SW 1271 (cell line): ENCODE measurements around the gene CPVL.

ENCODE experiments used
- DNase-seq, 2 experiments: peaks; one replicate each; lab custom pipeline; 2025; lab: John Stamatoyannopoulos, UW

CPVL gene

DNA sequence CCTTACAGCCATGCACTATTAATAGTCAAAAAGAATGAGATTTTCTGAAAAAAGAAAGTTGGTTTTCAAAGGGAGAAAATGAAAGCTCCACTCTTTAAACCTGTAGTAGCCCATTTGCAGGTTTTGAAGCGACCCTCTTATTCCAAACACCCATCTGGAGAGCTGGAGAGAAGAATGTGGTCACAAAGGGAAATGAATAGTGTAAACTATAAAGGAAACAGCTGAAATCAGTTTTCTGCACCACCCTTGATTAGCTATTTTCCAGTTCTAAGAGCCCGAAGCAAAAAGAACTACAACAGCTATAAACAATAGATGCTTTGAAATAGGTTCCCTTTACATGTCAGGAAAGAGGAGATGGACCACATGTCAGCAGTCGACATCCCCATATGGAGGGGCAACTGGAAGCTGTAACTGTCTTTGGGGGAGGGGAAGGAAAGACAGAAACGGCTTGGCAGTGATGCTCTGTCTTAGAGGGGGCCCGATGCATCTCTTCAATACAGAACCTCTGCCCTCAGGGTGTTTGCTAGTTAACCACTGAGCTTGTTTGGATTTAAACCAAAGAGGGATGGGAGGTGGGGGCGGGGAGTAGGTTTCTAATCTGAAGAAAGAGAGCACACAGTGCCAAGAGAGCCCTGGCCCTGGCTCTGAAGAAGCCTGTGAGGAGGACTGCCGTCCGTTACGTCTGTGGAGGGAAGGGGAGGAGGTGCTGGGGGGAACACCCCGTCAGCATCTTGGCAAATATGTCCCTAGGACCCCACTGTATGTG lies 55.3 kb downstream of the CPVL start:
- no peak for DNase-seq

DNA sequence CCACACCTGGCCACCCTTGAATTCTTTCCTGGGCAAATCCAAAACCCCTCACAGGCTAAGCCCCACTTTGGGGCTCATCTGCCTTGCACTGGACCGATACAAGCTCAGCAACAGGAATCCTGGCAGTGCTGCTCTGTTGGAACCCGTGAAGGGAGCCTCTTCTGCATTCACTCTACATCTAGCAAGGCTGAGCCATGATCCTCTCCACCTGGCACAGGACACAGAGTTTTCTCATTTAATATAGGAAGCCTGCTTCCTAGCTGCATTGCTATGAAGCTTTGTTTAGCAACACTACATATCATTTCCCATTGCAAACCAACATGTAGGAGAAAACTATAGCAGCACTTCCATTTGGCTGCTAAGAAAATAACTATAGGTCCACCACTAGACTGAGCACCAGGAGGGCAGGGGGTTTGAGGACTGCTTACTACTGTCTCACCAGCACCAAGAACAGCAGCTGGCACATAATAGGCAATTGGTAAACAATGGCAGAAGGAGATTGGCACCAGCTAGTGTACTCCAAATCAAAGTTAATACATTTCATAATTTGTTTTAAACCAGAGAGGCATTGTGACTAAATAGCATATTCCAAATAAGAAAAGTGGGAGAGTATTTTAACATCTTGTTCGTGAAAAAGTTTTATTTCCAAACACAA lies 56.1 kb downstream of the CPVL start:
- no peak for DNase-seq

DNA sequence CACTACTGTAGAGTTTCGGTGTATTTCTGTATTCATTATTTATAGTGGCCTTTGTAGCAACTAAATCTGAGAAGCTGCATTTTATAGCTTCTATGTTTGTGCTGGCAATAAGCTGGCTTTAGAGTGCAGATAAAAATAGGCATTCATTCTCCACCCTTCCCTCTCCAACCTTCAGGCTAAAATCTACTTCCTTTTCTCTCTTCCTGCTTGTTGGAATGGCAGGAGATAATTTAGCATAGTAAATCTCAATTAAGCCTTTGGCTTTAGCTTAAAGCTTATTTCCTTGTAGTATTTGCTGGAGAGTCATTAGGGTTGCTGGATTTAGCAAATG lies 58.5 kb downstream of the CPVL start:
- no peak for DNase-seq

DNA sequence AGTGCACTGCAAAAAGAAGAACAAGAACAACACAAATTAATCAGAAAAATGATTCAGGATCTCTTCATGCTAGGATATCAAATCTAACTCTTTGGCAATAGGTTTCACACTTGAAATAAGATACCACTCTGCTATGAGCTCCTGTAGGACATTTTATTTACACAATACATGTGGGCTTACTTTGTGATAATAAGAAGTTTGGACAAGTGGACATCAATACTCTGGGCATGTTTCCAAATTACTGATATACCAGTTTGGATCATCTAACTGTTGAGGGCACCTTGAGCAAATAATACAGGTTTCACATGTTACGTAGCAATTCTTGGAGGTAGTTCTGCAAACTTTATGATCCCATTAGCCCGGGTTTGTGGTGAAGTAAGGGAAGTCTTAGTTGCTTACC lies 59.8 kb downstream of the CPVL start:
- DNase-seq: no peak

DNA sequence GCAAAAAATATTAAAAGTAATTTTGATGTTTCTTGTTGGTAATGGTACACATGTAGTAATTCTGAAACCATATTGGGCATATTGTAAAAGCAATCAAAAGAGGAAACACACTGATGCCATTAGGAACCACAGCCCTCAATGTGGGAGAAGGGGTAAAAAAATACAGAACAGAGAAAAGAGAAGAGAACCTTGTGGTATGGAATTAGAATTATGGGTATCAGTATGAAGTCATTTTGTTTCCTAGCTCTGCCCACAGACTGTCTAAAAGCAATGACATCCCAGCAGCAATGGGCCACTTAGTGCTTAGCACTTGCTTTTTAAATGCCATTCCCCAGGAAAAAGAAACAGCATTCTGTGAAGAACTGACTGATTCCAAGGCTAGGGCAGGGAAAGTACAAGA lies 61.5 kb downstream of the CPVL start:
- DNase-seq: no peak

DNA sequence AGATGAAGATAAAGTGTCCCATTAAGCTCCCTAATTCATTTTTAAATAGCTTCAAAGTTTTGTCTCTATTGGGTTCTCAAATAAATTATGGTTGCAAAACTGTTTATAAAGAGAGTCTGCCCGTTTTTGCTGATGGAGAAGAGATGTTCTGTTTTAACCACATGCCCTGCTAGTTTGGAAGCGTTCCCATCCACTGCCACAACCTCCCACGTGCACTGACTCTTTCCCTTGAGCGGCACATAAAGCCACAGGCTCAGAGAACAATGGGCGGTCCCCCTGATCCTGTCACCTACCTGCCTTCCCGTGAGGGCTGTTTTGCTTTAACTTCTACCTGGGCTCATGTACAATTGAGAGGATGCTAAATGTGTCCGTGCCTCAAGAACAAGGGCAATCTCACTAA lies 65.5 kb downstream of the CPVL start:
- no peak for DNase-seq

DNA sequence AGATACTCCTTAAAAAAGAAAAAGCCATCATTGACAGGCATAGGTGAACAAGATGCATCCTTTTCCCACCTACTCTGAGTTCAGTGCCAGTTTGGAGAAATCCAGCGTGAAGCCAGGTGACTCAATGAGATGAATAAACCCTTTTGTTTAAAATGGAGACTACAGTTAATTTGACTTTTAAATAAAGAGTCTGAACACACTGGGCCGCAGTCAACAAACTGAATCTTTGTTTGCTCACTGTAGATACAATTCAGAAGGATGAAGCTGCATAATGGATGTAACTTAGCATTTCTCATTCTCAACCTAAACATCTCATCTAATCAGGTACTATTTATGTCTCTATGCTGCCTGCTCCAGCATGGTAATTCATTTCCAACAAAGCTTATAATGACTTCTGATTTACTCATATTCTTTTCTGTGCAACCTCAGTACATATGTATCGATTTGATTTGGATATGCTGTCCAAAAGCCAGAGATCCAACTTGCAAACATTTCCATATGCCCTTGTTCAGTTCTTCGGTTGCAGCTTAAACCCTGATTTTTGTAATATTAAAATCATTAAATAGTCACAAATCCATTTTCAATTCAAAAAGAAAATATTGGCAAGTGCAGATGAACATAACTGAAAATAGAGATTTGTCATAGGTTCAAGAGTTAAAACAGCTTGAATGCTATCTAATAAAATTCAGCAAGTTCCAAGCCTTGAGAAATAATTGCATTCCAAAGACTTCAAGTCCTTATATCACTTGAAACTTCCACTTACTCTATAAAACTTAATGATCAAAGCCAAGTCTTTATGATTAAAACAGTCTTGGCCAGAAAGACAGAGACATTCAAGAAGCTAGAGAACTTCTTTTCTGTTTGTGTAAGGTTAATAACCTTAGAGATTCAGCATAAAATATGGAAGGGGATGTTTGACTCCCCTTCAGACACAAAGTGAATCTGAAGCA lies 67.8 kb downstream of the CPVL start:
- no peak for DNase-seq

DNA sequence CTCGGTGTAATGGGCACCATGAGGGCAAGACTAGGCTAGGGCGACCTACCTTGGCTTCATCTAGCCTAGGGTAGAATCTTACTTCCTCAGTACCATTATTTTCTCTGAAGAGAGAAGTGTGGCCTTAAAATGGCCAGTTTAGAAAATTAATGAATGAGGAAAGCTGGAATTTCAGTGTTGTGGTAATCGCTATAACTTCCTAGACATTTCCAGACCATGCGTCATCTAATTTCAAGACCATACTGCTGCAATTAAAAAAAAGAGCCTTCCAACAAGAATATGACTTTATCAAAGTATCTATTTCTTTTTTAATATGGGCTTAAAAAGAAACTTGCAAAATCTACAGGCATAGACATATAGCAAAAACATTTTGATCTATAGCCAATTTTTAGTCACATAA lies 68.5 kb downstream of the CPVL start:
- DNase-seq: no peak

DNA sequence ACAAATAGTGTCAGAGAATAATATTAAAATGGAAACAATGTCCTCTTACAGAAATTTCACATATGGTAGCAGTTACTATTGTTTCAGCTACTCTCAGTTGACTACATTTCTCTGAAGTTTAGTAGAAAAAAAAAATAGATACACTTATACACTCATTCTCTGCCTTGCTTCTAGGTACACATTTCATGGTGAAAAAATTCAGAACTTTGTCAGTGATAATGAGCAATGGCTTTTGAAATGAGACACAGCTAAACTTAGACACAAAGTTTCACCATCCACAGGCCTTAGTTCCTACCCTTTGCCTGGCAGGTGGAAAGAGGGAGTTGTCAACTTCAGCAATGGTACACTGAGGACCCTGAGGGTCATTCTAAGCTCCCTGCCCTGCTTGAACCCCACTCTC lies 69.2 kb downstream of the CPVL start:
- DNase-seq: no peak

DNA sequence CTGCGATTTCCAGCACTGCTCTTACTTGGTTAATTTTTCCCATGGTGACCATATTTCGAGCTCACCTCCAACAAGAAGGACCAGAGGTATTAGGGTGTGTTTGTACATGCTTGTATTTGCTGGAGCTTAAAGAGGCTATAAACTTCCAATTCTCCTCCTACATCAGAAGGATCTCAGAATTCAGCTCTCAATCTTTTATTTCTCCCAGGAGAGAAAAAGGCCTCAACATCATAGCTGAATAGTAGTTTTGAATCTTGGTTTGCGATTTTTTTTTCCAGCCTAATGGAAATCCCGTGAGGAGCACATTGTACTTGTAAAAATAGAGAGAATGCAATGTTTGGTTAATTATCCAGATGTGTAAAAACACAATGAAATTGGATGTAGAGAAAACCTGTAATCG lies 69.7 kb downstream of the CPVL start:
- no peak for DNase-seq

DNA sequence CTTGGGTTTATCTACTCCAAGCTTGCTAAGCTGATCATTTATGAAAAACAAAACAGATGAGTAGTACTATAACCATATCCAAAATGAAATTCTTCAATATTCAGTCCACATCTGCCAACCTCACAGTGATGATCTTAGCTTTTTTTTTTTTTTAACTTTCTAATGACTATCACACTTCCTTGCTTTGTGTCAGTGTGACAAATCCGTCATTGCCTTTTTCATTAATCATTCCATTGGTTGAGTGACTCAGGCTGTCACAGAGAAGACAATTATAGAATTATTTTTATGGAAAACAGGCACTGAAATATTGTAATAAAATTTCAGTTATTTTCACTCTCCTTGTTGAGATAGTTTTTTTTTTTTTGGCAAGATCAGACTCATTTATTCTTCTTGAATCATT lies 70.7 kb downstream of the CPVL start:
- DNase-seq: no peak

DNA sequence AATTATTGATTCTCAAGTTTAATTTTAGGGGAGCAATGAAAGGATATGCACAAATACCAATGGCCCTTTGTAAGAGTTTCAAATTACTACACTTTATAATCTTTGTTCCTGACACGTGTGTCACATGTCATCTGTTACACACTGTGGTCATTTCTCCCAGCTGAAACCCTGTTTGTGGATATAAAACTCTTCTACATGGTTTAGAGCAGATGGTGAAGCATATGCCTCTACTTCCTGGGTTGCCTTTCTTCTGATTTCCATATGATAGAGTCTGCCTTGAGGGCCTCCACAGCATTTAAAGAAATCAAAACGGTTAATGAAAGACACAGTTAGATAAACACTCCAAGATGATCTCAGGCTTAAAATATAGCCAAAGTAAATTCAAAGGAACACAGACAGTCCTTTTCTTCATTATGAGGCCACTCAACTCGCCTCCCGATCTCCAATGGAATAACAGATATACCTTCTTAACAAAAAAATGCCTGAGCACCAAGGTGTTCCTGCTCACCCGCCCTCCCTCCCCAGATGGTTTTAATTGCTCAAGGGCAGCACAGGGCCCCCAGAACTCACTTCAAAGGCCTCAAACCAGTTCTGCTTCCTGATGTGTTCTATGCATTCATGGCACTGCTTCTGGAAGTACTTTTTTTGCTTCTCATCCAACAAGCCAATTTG lies 75.0 kb downstream of the CPVL start:
- DNase-seq: no peak

DNA sequence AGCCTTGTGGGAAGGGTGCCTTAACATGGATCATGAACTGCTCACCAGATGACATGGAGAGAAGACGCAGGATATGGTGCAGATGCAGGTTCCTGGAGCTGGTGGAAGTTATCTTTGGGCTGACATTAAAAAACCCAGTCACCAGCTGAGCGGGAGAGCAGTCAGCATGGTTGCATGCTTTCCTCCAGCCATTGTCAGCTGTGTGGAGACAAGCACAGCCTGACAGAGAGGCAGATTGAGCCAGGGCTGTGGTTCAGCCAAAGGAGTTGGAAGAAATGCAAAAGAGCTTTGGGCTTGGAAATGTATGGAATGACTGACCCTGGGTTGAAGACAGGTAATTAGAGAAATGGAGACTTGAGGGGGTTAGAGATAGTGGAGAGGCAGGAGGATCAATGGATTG lies 79.7 kb downstream of the CPVL start:
- DNase-seq: no peak

DNA sequence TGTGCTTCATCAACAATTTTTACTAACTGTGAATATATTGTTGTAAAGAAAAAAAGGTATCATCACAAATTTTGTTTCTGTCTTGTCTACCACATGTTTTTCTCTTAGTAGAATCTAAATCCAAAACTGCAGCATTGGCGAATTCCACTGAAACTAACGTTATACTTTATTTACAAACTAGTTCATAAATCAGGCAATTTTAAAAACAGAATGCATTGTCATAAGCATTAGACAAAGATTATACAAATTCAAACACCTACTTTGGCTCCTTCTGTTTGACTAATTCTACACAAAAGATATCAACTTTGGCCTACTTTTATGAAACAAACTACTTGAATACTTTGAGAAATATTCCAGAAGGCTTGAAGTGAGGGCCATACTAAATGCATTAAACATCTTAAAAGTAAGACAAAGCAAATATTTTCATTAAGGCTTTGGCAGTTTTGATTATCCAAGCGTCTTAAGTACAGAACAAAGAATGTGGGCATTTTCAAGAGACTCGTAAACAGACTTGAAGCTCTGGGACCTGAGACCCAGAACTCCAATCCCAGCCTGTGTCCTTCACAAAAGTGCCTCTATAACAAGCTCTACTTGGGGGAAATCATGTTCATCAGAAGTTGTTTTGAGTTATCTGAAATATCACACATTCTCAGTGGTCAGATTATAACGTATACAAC lies 81.0 kb downstream of the CPVL start:
- DNase-seq: no peak

DNA sequence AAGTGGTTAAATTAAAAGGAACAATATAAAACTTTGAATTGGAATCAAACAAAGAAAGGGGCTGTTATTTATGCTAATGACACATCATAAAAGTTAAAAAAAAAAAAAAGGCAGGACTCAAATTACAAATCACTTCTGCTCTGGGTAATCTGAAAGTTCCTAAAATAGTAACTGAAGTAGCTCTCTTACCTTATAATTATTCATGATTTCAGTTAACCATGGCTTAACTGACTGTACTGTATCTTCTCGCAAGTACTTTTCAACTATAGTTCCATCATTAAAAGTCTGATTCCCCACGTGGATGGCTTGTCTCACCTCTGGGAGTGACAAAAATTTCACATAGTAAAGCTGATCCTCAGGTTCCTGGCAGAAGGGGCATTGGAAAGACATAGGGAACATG lies 82.5 kb downstream of the CPVL start:
- DNase-seq: no peak

DNA sequence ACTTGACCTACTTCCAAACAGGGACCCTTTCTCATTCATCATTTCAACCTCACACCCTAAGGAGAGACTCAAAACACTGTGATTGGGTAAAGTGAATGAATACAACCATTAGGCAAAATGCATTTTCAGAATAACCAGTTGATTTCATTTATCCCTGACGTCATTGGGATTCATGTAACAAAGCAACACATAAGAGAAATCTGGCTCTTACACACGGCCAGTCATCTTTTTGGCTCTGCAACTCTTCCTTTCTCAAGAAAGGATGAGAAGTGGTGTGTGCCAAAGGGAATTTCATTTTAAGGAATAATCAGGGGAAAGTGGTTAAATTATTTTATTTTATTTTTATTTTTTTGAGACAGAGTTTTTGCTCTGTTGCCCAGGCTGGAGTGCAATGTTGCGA lies 83.1 kb downstream of the CPVL start:
- no peak for DNase-seq

DNA sequence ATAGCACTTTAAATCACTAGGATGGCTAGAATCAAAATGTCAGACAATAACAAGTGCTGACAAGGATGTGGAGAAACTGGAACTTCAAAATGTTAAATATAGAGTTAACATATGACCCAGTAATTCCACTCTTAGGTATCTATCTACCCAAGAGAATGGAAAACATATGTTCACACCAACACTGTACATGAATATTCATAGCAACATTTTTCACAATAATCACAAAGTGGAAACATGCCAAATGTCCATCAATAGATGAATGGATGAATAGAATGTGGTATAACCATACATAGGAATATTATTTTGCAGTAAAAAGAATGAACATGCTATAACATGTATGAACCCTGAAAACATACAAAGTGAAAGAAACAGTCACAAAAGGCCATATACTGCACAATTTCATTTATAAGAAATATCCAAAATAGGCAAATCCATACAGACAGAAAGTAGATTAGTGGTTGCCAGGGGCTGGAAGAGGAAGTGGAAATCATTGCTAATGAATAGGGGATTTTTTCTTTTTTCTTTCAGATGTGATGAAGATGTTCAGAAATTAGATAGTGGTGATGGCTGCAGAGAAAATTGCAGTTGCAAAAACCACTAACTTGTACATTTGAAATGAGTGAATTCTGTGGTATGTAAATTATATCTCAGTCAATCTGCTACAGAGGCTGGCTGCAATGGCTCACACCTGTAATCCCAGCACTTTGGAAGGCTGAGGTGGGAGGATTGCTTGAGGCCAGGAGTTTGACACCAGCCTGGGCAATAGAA lies 93.0 kb downstream of the CPVL start:
- no peak for DNase-seq

DNA sequence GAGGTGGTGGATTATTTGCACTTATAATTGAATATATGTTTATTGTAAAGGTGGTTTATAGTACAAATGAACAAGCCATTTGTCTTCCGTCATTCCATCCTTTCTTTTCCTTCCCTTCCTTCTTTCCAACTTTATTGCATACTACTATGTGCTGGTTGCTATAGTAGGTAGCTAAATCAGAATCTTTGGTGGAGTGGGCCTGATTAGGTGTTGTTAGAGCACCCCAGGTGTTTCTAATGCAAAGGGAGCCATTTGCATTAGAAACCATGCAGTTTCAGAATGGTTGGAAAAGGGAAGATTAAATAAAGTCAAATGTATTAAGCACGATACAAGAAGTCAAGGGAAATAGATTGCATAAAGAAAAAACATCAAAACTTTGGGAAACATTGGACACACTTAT lies 99.4 kb downstream of the CPVL start:
- DNase-seq: no peak

DNA sequence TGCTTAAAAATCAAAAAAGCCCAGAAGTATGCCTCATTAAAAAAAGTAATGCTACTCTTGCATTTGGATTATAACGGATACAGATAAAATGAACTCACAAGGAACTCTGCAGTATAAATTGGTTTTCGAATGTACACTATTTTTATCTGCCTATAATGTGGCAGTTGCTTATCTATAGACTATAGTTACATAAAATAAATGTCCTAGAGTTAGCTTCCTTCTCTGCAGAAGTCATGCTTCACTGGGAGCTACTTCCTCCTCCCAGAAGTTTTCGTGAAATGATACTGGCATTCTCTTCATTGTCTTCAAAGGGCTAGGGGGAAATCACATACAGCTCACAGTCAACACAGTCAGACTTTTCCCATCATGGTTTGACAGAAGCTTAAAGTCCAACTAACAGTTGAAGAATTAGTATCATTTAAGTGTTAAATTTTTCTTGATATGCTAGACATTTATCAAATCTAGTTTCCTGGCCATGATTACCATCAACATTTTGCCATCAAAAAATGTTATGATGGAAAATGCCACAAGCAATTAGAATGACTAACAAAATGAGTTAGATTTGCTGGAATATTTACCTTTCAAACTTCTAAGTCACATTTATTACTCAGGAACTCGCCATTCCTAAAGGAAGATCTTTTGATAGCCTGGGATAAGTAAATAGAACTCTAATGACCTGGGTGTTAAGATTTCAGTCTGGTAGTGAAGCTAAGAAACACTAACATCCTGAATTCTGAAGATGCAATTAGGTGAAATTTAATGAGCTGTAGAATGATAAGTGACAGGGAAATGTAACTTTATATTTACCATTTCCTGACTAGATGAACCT lies 100.9 kb downstream of the CPVL start:
- DNase-seq: no peak

DNA sequence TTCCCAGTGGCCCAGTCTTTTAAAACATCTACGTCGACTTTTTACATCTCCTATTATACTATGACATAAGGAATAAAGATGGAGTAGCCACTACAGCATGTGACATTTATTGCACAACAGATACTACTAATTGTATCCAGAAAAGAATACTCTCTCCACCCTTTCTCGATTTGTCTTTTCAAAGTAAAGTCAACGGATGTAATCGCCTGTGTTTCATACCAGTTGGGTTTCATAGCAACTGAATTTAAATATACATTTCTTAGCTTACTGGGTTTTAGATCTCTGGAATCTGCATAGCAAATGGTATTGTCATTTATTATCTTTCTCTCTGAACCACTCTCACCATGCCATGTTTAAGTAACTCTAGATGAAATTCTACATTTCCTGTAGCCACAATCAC lies 101.8 kb downstream of the CPVL start:
- no peak for DNase-seq
